ENCODE data around the gene GRHL1. TPM values are rescaled to one million over a fixed set of nuclear protein-coding genes. Genes with fewer than 3 reads are reported as not detected.

The GRHL1 gene
- total RNA-seq, 8 experiments from 2014 or later, result 0.36 to 4.8 (median 2.9) TPM

- H3K4me3 ChIP-seq, result no peak overlapping the region
- H3K27ac ChIP-seq, result no peak overlapping the region
- no peak for ATAC-seq (replicated peaks in 6 of 8)
- WGBS, 10 experiments, result 86 to 100% (median 100%) methylated on average over 1 to 5 of the region's 5 CpGs; no CpG with 5 or more reads in 3 of the 10 experiments
- H3K4me1 ChIP-seq (replicated peaks in 1 of 2), result no peaks in the 10 kb centered on the region
- in situ Hi-C loops (cut with MboI; ENCODE audit: low pct_unique_long_range_greater_than_20kb in 2 of 9, low sequenced_read_pairs in 9 of 9, unreplicated experiment in 9 of 9), result no loop called here
Measured at GRCh38 chr2:9995059-9995458, 43.6 kb downstream of the GRHL1 start.

- H3K27ac ChIP-seq, result no peak overlapping the region
- H3K4me1 ChIP-seq (replicated peaks in 1 of 2), result no peaks in the 10 kb centered on the region
- H3K4me3 ChIP-seq, result no peak overlapping the region
- WGBS, 10 experiments, result 60 to 100% (median 89%) methylated on average over 1 to 6 of the region's 7 CpGs; no CpG with 5 or more reads in 4 of the 10 experiments
- in situ Hi-C loops (cut with MboI; ENCODE audit: low pct_unique_long_range_greater_than_20kb in 2 of 9, low sequenced_read_pairs in 9 of 9, unreplicated experiment in 9 of 9), result no loop called here
- no peak for ATAC-seq (replicated peaks in 6 of 8)
Measured at GRCh38 chr2:9996321-9996720, 44.8 kb downstream of the GRHL1 start.

DNA sequence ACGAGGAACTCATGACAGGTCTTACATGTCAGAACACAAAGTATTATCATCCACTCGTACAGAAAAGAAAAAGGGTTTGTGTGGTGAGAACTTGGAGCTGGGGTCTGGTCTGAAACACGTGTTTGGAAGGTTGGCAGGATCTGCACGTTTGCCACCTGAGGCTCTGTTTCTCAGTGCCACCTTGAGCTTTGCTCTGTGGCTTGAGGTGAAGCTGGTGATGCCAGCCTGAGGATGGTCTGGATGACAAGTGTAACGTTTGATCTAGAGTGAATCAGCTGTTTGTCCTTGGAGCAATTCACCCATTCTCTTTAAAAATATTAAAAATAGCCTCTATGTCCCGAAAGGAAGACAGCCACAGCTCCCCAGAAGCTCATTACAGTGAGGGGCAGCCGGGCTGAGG is 46.4 kb downstream of the GRHL1 start:
- WGBS, 10 experiments, result 65 to 92% (median 80%) methylated on average over 1 to 6 of the region's 7 CpGs; no CpG with 5 or more reads in 1 of the 10 experiments
- no peak overlapping the region for H3K27ac ChIP-seq
- H3K4me3 ChIP-seq, result no peak overlapping the region
- no peaks in the 10 kb centered on the region for H3K4me1 ChIP-seq (replicated peaks in 1 of 2)
- ATAC-seq (replicated peaks in 6 of 8), result no peak
- in situ Hi-C loops (cut with MboI; ENCODE audit: low pct_unique_long_range_greater_than_20kb in 2 of 9, low sequenced_read_pairs in 9 of 9, unreplicated experiment in 9 of 9), result no loop called here

DNA sequence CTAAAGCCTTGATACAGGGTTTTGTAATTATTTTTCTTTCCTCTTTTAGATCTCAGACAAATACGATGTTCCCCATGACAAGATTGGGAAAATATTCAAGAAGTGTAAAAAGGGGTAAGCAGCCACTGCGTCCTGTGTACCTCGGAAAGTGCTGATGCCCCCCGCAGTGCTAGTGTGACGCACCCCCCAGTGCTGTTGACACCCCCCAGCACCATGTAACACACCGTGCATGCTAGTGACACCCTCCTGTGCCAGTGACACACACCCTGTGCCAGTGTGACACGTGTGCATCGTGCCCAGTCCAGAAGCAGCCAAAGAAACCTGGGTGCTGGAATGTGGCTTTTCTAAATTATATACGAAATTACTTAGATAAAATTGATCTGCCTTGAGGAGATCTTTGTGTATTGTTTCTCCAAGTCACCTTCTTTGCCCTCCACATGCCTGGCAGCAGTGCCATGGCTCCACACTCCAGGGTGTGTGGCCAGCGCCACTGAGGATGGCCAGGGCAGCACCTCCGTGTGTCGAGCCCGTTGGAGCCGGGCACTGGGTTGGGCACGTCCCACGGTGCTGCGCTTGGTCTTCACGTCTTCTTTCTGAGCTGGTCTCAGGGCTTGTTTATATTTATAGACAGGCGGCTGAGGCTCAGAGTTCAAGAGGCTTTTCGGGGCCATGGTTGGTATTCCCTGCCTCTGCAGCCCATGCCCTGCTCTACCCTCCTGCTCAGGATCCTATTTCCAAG is 47.6 kb downstream of the GRHL1 start:
- no peak for ATAC-seq (replicated peaks in 6 of 8)
- H3K27ac ChIP-seq, result no peak overlapping the region
- H3K4me3 ChIP-seq, result no peak overlapping the region
- WGBS, 10 experiments, result 76 to 100% (median 95%) methylated on average over 1 to 13 of the region's 20 CpGs; no CpG with 5 or more reads in 2 of the 10 experiments
- no peaks in the 10 kb centered on the region for H3K4me1 ChIP-seq (replicated peaks in 1 of 2)
- in situ Hi-C loops (cut with MboI; ENCODE audit: low pct_unique_long_range_greater_than_20kb in 2 of 9, low sequenced_read_pairs in 9 of 9, unreplicated experiment in 9 of 9), result no loop called here

- H3K27ac ChIP-seq, result no peak overlapping the region
- 88 to 100% (median 91%) methylated on average over 1 of the region's 1 CpG; no CpG with 5 or more reads in 5 of the 10 experiments for WGBS, 10 experiments
- no peaks in the 10 kb centered on the region for H3K4me1 ChIP-seq (replicated peaks in 1 of 2)
- no peak for ATAC-seq (replicated peaks in 6 of 8)
- no peak overlapping the region for H3K4me3 ChIP-seq
- in situ Hi-C loops (cut with MboI; ENCODE audit: low pct_unique_long_range_greater_than_20kb in 2 of 9, low sequenced_read_pairs in 9 of 9, unreplicated experiment in 9 of 9), result no loop called here
Measured at GRCh38 chr2:9999693-10000092, 48.2 kb downstream of the GRHL1 start.

GRCh38 chr2:10000541-10000940 is 49.0 kb downstream of the GRHL1 start:
- Histone ChIP-seq H3K27ac (no peak overlapping the region), H3K4me3 (no peak overlapping the region), H3K4me1 (replicated peaks in 1 of 2) (no peaks in the 10 kb centered on the region)
- in situ Hi-C loops (cut with MboI; ENCODE audit: low pct_unique_long_range_greater_than_20kb in 2 of 9, low sequenced_read_pairs in 9 of 9, unreplicated experiment in 9 of 9), result no loop called here
- no peak for ATAC-seq (replicated peaks in 6 of 8)
- WGBS, 10 experiments, result 75 to 100% (median 92%) methylated on average over 1 to 8 of the region's 8 CpGs

GRCh38 chr2:10001586-10001985 is 50.1 kb downstream of the GRHL1 start:
- no peak overlapping the region for H3K27ac ChIP-seq
- H3K4me3 ChIP-seq, result no peak overlapping the region
- in situ Hi-C loops (cut with MboI; ENCODE audit: low pct_unique_long_range_greater_than_20kb in 2 of 9, low sequenced_read_pairs in 9 of 9, unreplicated experiment in 9 of 9), result no loop called here
- no peak for ATAC-seq (replicated peaks in 6 of 8)
- 65 to 92% (median 76%) methylated on average over 2 to 5 of the region's 5 CpGs for WGBS, 10 experiments
- H3K4me1 ChIP-seq (replicated peaks in 1 of 2), result no peaks in the 10 kb centered on the region

DNA sequence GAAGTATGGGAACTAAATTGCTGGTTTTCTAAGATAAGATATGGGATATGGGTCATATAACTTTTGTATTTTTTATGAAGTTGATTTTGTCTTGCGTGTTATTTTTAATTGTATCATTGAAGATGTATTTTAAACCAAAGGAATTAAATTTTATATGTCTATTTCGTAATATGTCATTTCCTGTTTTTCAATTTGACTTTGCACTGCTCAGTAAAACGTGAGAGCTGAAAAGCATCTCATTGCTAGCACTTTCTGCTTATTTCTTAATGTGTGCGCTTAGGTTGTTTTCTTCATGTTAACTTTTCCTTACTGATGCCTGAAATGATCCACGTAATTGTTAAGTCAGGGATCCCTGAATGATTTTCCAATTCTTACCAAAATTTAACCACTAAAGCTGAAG is 50.6 kb downstream of the GRHL1 start:
- ATAC-seq (replicated peaks in 6 of 8), result no peak
- Histone ChIP-seq H3K4me1 (replicated peaks in 1 of 2) (no peaks in the 10 kb centered on the region), H3K27ac (no peak overlapping the region), H3K4me3 (no peak overlapping the region)
- WGBS, 10 experiments, result 57 to 93% (median 78%) methylated on average over 3 to 5 of the region's 5 CpGs
- in situ Hi-C loops (cut with MboI; ENCODE audit: low pct_unique_long_range_greater_than_20kb in 2 of 9, low sequenced_read_pairs in 9 of 9, unreplicated experiment in 9 of 9), result no loop called here

- 60 to 100% (median 89%) methylated on average over 1 to 7 of the region's 9 CpGs; no CpG with 5 or more reads in 1 of the 10 experiments for WGBS, 10 experiments
- ATAC-seq (replicated peaks in 6 of 8), result no peak
- no peak overlapping the region for H3K27ac ChIP-seq
- in situ Hi-C loops (cut with MboI; ENCODE audit: low pct_unique_long_range_greater_than_20kb in 2 of 9, low sequenced_read_pairs in 9 of 9, unreplicated experiment in 9 of 9), result no loop called here
- H3K4me1 ChIP-seq (replicated peaks in 1 of 2), result no peaks in the 10 kb centered on the region
- H3K4me3 ChIP-seq, result no peak overlapping the region
Measured at GRCh38 chr2:10002681-10003080, 51.2 kb downstream of the GRHL1 start.

DNA sequence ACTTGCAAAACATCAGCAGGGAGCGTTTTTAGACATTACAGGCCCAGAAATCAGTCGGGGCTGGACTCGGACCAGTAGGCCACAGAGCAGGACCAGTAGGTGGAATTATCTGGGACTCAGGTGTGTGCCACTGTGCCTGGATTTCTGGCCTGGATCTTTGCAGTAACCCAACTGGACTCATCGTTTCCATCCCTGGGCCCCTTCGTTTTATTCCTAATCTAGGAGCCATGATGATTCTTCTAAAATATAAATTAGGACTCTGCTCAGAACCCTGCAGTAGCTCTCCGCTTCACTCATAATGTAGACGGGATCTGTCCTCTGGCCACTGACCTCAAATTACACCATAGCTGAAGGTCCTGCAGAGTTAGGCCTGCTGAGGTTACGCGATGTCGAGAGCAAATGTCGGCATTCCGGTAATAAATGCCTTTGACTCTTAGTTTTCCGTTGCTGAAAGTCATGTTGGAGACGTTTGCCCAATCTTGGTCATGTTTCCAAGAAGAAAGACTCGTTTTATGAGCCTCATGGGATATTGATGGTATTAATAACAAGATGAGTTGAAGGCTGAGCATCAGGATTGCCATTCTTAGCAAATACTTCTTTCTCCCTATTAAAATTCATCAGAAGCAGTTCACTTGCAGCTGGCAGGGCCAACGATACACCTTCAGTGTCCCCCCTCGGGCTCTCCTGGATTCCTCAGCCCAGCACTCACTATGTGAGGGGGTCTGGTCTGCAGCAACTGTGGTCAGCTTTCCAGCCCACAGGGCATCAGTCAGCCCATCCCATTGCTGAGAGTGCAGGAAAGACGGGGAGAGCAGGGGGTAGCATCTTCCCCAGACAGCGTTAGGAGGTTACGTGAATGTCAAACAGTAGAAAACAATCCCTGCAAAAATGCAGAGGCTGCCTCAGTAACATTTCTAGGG is 52.0 kb downstream of the GRHL1 start:
- H3K4me3 ChIP-seq, result no peak overlapping the region
- no peak overlapping the region for H3K27ac ChIP-seq
- H3K4me1 ChIP-seq (replicated peaks in 1 of 2), result no peaks in the 10 kb centered on the region
- no peak for ATAC-seq (replicated peaks in 6 of 8)
- in situ Hi-C loops (cut with MboI; ENCODE audit: low pct_unique_long_range_greater_than_20kb in 2 of 9, low sequenced_read_pairs in 9 of 9, unreplicated experiment in 9 of 9), result no loop called here
- 60 to 96% (median 74%) methylated on average over 2 to 10 of the region's 20 CpGs; no CpG with 5 or more reads in 3 of the 10 experiments for WGBS, 10 experiments

- no peak overlapping the region for H3K4me3 ChIP-seq
- no peak overlapping the region for H3K27ac ChIP-seq
- H3K4me1 ChIP-seq (replicated peaks in 1 of 2), result peaks cover 0 to 2% of the 10 kb centered on the region in 2 donors
- in situ Hi-C loops (cut with MboI; ENCODE audit: low pct_unique_long_range_greater_than_20kb in 2 of 9, low sequenced_read_pairs in 9 of 9, unreplicated experiment in 9 of 9), result no loop called here
- ATAC-seq (replicated peaks in 6 of 8), result no peak
- 40 to 93% (median 80%) methylated on average over 1 to 4 of the region's 5 CpGs; no CpG with 5 or more reads in 6 of the 10 experiments for WGBS, 10 experiments
Measured at GRCh38 chr2:10004401-10004800, 52.9 kb downstream of the GRHL1 start.

- in situ Hi-C loops (cut with MboI; ENCODE audit: low pct_unique_long_range_greater_than_20kb in 2 of 9, low sequenced_read_pairs in 9 of 9, unreplicated experiment in 9 of 9), result no loop called here
- no peak overlapping the region for H3K4me3 ChIP-seq
- ATAC-seq (replicated peaks in 6 of 8), result no peak
Measured at GRCh38 chr2:10004836-10005235, 53.3 kb downstream of the GRHL1 start.

More at GRCh38 chr2:10004836-10005235, 53.3 kb downstream of the GRHL1 start:
- peaks cover 2 to 3% of the 10 kb centered on the region in 2 donors for H3K4me1 ChIP-seq (replicated peaks in 1 of 2)
- WGBS, 10 experiments, result 0 to 46% (median 20%) methylated on average over 1 to 2 of the region's 3 CpGs; no CpG with 5 or more reads in 5 of the 10 experiments
- H3K27ac ChIP-seq, result no peak overlapping the region
